ENCODE measurements around the gene F2R.
"Not testable (repeated sequence)": the region's sequence is repeated elsewhere in the genome, so short reads cannot be mapped to it uniquely, and the experiment has no call there.

F2R gene

DNA sequence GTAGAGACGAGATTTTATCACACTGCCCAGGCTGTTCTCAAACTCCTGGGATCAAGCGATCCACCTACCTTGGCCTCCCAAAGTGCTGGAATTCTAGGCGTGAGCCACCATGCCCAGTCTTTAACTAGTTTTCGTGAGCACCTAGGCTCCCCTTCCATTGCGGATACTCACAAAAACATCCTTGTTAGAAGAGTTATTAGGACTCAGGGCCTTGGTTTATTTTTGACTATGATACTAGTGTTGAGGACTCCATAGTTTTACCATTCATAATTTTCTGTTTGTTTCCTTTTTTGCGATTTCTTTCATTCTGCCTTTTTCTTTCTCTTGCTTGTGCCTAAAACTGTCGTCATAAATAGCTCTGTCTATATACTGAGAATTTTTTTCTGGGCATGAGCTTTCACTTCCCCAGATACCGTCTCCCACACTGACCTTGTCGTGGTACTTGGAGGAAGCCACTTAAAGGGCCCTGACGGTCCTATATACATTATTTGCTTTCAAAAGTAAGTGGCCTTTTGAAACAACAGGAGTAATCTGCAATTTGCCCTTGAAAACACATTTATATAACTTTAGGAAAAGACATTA is 5.2 kb downstream of the F2R start:
- no peak for DNase-seq (ENCODE audit: low spot score)

DNA sequence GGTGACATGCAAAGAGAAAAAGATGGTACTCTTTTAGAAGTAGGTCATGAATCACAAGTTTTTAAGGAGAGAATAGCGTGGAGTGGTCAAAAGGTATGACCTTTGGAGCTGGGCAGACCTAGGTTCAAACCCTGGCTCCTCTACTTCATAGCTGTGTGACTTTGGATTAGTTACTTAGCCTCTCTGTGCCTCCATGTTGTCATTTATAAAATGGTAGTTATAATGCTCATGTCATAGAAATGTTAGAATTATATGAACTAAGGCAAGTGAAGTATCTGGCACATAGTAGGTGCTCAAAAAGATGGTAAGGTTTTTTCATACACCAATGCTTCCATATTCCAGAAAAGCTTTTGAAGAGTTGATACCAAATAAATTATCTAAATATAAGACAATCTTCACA is 7.3 kb downstream of the F2R start:
- DNase-seq (ENCODE audit: low spot score) = no peak

DNA sequence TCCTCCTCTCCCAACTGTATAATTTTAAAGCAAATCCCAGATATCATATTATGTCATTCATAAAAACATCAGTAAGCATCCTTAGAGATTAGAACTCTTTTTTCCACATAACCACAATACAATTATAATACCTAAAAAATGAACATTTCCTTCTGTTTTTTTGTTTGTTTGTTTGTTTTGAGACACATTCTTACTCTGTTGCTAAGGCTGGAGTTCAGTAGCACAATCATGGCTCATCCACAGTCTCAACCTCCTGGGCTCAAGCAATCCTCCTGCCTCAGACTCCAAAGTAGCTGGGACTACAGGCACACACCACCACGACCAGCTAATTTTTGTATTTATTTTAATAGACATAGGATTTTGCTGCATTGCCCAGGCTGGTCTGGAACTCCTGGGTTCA is 8.0 kb downstream of the F2R start:
- no peak for DNase-seq (ENCODE audit: low spot score)

DNA sequence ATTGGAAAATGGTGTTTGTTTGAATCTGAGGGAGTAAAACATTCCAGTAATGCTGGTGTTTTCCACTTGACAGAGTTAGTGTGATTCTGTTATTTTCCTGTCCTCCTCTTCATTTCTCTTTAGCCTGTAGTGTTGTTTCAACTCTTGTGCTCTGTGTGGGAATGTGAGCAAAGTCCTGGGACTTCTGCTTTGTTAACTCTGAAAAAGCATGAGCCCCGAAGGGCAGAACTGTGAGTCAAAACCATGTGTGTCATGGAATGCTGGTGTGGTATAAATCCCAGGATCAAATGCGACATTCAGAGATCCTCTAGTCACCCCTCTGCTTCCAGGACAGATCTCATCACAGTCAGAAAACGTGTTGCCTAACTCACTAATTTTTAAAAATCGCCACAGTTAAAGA is 8.9 kb downstream of the F2R start:
- DNase-seq (ENCODE audit: low spot score) = no peak

DNA sequence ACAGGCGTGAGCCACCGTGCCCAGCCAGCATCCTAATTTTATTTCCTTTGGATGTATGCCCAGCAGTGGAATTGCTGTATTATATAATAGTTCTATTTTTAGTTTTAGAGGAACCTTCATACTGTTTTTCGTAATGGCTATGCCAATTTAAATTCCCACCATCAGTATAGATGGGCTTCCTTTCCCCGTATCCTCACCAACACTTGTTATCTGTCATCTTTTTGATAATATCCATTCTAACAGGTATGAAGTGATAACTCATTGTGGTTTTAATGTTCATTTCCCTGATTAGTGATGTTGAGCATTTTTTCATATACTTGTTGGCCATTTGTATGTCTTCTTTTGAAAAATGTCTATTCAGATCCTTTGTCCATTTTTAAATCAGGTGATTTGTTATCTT is 13.0 kb downstream of the F2R start:
- no peak for DNase-seq (ENCODE audit: low spot score)

DNA sequence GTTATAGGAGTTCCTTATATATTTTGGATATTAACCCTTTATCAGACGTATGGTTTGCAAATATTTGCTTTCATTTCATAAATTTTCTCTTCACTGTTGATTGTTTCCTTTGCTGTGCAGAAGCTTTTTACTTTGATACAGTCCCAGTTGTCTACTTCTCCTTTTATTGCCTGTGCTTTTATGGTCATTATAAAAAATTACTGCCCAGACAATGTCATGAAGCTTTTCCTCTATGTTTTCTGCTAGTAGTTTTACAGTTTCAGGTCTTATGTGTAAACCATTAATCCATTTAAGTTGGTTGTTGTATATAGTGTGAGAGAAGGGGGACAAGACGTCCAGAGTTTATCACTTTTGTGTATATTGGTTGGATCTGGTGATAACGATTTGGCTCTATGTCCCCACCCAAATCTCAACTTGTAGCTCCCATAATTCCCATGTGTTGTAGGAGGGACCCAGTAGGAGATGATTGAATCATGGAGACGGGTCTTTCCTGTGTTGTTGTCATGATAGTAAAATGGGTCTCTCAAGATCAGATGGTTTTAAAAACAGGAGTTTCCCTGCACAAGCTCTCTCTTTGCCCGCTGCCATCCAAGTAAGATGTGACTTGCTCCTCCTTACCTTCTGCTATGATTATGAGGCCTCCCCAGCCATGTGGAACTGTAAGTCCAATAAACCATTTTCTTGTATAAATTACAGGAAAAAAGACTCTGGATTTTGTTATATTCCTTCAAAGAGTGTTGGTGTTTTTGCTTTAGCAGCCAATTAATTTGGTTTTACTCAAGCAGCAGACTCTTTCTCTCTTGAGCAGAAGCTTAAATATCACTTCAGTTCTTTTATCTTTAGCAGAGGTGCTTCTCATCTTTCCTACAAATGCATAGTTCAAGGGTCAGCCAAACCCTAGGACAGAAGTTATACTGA is 13.7 kb downstream of the F2R start:
- no peak for DNase-seq (ENCODE audit: low spot score)

DNA sequence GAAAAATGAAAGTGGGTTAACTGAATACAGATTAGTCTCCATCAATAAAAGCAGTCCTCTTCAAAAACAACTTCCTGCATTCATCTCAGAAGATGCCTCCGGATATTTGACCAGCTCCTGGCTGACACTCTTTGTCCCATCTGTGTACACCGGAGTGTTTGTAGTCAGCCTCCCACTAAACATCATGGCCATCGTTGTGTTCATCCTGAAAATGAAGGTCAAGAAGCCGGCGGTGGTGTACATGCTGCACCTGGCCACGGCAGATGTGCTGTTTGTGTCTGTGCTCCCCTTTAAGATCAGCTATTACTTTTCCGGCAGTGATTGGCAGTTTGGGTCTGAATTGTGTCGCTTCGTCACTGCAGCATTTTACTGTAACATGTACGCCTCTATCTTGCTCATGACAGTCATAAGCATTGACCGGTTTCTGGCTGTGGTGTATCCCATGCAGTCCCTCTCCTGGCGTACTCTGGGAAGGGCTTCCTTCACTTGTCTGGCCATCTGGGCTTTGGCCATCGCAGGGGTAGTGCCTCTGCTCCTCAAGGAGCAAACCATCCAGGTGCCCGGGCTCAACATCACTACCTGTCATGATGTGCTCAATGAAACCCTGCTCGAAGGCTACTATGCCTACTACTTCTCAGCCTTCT is 16.6 kb downstream of the F2R start:
- DNase-seq (ENCODE audit: low spot score) = peak; percentile 34

DNA sequence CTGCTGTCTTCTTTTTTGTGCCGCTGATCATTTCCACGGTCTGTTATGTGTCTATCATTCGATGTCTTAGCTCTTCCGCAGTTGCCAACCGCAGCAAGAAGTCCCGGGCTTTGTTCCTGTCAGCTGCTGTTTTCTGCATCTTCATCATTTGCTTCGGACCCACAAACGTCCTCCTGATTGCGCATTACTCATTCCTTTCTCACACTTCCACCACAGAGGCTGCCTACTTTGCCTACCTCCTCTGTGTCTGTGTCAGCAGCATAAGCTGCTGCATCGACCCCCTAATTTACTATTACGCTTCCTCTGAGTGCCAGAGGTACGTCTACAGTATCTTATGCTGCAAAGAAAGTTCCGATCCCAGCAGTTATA is 17.1 kb downstream of the F2R start:
- DNase-seq (ENCODE audit: low spot score) = peak; percentile 83

DNA sequence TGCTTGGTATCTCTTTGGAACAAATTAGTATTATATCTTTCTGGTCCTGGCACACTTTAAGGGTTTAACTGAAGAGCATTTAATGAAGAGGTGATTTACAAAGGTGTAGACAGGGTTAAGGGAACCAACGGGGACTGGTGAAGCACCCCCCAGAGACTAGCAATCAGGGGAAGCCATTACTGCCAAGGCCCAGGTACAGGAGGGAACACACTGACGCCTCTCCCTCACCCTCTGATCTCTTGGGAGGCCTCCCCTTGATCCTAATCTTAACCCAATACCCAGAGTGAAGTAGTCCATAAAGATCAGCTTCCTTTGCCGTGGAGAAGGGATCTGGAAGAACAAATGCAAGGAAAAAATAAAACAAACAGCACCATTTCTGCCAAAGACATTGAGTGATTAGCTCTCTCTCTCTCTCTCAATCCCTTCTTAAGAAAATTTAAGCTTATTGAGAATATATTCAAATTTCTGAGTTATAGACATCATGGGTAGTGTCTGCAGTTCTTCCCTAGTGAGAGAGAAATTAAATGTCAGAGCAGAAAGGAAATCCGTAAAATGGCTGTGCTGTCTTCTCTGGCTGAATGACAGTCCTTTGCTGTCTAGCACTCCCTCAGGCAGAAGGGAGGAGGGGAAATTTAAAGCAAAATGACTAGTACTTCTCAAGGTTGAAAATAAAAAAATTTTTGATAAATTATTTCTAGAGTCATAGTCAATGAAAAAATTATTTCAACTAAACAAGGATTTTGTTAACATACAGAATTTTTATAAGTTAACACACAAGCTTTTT is 20.0 kb downstream of the F2R start:
- DNase-seq (ENCODE audit: low spot score) = no peak

DNA sequence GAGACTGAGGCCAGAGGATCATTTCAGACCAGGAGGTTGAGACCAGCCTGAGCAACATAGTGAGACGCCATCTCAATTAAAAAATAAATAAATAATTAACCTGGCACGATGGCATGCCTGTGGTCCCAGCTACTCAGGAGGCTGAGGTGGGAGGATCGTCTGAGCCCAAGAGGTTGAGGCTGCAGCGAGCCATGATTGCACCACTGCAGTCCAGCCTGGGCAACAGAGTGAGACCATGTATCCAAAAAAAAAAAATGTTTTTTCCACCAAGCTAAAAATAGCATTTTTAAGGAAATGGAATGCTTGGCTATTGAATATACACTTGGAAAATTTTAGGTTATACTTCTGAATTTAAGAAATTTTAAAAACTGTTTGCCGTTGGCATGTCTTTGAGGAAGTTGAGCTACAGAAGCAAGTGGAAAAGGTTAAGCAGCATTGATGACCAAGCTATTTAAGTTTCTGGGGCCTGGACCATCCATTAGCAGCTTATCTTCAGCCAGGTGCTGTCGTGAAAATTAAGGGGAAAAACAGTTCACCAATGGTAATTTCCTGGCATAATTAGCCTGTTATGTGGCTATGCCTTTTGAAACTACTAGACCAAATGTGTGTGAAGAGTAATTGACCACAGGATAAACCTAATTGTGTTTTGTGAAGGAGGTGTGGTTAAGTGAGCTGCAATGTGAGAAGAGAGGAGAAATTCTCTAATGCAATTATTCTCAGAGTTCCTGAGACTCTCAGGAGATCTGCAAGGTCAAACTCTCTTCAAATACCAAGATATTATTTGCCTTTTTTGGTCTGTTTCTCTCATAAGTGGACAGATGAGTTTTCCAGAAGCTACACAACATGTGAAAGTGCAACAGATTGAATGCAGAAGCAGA is 21.0 kb downstream of the F2R start:
- DNase-seq (ENCODE audit: low spot score) = no peak

DNA sequence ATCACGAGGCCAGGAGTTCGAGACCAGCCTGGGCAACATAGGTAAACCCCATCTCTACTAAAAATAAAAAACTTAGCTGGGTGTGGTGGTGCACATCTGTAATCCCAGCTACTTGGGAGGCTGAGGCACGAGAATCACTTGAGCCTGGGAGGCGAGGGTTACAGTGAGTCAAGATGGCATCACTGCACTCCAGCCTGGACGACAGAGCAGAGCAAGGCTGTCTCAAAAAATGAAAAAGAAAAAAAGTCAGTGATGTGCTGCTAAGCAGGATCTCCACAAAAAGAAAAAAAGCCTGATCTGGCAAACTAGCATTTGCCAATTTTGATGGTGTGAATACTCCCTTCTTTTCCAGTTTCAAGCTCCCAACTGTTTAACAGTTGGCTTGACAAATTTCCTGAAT is 21.9 kb downstream of the F2R start:
- DNase-seq (ENCODE audit: low spot score) = no peak

DNA sequence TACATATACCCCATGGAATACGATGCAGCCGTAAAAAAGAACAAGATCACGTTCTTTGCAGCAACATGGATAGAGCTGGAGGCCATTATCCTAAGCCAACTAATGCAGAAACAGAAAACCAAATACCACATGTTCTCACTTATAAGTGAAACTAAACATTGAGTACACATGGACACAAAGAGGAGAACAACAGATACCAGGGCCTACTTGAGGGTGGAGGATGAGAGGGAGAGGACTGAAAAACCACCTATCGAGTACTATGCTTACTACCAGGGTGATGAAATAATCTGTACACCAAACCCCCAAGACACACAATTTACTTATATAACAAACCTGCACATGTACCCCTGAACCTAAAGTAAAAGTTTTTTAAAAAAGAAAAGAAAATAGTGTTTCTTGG is 25.6 kb downstream of the F2R start:
- not testable (repeated sequence) for DNase-seq (ENCODE audit: low spot score)

DNA sequence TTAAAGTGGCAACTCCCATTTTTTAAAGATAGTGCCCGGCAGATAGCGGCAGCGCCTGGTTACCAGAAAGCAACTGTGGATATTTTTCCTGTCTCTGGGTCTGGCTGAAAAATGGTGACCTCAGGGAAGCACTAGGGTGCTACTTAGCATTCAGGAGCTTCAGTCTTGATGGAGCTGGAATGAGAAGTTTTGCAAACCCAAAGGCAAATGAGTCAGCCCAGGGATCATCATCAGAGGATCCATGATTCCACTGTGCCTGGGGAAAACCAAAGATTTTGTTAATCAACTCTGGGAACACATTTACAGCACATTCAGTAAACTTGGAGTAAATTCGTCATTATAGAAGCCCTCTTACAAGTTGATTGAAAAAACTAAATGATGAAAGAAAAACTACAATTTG is 26.7 kb downstream of the F2R start:
- DNase-seq (ENCODE audit: low spot score) = no peak

DNA sequence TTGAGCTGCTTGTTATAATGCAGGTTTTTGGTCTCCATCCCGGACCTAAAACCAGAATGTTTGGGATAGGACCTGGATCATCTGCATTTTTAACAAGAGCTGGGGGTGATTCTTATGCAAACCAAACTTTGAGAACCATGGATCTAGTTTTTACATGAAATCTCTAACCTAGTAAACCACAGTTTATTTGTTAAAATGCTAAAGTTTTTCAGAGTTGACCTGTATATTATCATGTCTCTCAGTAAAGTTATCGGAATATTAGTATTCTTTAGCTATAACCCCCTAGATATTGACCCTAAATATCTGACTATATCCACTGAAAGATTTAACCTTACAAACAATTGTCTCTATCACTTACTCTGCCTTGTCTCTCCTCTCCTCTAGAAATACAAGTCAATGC is 28.7 kb downstream of the F2R start:
- DNase-seq (ENCODE audit: low spot score) = no peak

DNA sequence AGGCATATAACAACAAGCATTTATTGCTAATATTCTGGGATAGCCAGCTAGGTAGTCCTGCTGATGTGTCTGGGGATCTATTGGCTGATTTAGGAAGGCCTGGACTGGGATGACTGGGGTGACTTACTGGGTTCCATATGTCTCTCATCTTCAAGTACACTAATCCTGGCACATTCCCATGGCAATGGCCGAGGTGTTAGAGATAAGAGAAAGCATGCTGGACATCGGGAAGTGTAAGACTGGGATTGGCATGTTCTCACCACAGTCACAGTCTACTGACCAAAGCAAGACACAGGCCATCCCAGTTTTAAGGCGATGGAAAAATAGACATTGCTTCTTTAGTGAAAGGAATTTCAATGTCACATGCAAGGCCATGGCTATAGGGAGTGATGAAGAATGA is 29.7 kb downstream of the F2R start:
- no peak for DNase-seq (ENCODE audit: low spot score)

DNA sequence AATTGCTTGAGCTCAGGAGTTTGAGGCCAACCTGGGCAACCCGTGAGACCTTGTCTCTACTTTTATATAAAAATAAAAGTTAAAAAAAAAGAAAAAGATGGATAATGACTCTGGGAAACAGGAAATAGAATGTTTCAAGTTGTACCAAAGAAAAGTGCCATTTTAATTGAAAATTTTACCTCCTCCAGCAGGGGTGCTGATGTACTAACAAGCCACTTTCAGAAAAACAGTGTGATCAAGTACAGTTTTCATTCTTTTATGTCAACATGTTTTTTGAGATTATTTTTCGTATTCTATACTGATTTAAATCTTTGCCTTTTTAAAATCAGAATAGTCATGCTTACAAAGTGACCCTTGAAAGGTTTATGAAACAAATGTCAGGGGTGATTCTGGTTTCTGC is 30.8 kb downstream of the F2R start:
- no peak for DNase-seq (ENCODE audit: low spot score)

DNA sequence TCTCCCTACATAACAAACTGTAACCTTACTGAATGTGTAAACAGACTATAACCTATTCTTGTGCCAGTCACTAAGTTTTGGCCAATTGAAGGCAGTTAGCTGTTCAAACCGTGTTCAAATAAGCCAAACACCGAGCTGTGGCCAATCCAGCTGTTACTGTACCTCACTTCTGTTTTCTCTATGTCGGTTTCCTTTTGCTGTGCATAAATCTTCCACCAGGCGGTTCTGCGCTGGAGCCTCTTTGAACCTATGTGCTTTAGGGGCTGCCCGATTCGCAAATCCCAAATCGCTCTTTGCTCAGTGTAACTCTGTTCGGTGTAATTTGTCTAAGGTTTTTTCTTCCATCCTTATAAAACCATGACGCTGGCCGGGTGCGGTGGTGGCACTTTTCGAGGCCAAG is 31.8 kb downstream of the F2R start:
- no peak for DNase-seq (ENCODE audit: low spot score)

DNA sequence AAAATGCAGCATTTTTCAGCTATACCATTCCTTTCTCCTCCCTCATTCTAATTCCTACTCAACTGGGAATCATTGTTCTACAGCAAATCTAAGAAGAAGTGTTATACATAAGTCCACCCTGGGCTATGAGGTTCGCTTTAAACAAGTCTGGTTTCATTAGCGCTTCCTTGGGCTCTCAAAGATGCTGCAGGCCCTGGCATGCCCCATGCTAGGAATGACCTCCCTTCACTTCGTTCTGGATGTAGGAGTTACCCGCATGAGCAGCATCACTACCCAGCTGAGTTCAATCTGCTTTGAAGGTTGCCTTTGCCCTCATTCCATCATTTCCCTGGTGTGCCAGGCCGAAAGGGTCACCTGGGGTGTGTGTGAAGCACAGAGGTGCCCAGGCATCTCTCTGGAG is 35.4 kb downstream of the F2R start:
- DNase-seq (ENCODE audit: low spot score) = no peak

DNA sequence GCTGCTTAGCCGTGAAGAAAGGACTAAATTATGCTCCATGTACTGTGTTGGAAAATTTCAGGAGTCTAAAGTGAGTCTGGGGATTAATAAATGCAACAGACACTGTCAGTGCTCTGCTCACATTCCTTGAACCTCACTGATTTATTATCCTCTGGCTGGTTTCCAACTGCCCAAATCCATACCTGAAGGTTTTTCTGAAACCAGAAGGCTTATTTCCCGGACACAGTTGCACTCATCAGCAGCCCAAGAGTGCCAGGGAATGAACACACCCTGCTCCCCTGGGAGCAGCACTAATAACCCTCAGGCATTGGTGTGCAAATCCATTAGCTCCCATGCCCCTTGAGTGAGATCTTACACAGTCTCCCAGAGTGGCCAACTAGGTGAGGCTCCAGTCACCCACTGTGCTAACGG is 38.7 kb downstream of the F2R start:
- DNase-seq (ENCODE audit: low spot score) = no peak

DNA sequence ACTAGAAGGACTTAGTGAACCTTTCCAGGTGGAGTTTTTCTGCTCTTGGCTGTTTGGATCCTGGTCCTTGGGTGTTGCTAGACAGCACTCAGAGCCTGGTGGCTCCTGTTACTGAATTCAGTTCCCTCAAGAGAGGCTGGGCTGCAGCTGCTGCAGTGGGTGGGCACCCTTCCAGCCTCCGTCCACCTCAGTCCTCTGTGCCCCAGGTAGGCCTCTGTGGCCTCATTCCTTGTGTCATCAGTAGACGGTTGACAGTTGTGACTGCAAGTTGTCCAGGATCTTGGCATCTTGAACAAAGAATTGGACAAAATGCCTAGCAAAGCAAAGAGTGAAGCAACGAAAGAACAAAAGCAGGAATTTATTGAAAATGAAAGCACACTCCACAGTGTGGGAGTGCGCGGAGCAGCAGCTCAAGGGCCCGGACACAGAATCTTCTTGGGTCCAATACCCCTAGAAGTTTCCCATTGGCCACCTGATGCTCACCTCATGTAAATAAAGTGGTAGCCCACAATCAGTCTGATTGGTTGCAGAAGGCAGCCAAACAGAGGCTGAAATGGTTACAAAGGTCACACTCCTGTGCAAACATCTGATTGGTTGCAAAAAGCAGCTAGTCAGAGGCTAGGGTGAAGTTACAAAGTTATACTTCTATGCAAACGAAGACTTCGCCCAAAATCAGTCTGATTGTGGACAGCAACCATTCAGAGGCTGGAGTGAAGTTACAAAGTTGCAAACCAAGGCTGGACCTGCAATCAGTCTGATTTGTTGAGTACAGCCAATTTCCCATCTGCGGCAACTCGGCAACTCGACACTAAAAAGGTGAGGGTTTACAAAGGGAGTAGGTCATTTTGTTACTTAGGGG is 40.1 kb downstream of the F2R start:
- DNase-seq (ENCODE audit: low spot score) = no peak

DNA sequence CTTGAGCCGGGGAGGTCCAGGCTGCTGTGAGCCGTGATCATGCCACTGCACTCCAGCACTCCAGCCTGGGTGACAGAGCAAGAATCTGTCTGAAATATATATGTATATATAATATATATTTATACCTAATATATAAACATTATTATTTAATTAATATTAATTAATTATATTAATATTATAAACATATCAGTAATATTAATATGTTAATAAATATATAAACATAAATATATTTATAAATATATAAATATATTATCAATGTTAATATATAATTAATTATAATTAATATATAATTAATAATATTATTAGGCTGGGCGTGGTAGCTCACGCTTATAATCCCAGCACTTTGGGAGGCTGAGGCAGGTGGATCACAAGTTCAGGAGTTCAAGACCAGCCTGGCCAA is 41.1 kb downstream of the F2R start:
- DNase-seq (ENCODE audit: low spot score) = no peak

Measured in CD4-positive, alpha-beta T cell treated with Interleukin-2 at 100 ng/mL for 4 hours (primary cell).